ENCODE data around the gene ARHGAP22. TPM values are rescaled to one million over a fixed set of nuclear protein-coding genes. Genes with fewer than 3 reads are reported as not detected.

ARHGAP22 gene
- total and polyA plus RNA-seq, 2 donors (not counting 1 experiment from before 2014, with no cell fraction given), result 10.4 to 75.5 TPM

DNA sequence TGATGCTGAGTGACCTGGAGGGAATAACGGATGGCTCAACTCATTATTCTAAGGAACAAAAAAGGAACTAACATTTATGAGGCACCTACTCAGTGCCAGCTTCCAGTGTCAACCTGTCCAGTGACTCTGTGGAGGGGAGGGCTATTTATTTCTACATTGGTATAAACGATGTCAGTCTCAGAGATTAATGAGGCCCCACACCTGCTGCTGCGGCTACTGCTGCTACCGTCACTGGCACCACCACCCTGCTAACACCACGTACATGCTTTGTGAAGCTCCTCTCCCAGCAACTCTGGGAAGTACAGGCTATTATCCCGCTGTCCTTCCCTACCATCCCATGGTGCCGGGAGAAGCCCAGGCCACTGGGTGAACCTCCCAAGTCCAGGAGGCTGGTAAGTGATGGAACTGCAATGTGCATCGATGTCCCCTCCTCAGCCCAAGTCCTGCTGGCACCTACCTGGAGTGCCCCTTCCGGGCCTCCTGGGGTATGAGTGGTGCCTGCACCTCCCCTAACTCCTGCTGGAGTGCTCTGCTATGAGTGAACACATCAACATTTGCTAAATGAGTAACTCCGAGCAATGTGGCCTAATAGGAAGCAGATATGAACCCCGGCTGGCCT is 101.5 kb downstream of the ARHGAP22 start:
- Histone ChIP-seq H2AFZ (ENCODE audit: low read length) (no peak overlapping the region), H3K4me1 (ENCODE audit: control insufficient read depth, extremely low read depth, insufficient read depth, low read length) (peaks cover 11% of the 10 kb centered on the region), H3K4me3 (replicated peaks in 1 of 4; ENCODE audit: control extremely low read depth in 1 of 4, insufficient read depth in 1 of 4, low read depth in 3 of 4, low read length in 4 of 4) (no peak overlapping the region), H3K36me3 (ENCODE audit: control insufficient read depth, insufficient read depth, low read length) (peaks cover 5% of the 10 kb centered on the region), H3K9ac (ENCODE audit: insufficient read depth, low read length) (no peak overlapping the region), H3K27me3 (ENCODE audit: control insufficient read depth, insufficient read depth, low read length) (no peaks in the 10 kb centered on the region), H4K20me1 (ENCODE audit: control insufficient read depth, extremely low read depth, insufficient read depth, low read length) (no peaks in the 10 kb centered on the region), H3K9me3 (ENCODE audit: control insufficient read depth, insufficient read depth, low read depth, low read length) (no peaks in the 10 kb centered on the region), H3K27ac (ENCODE audit: insufficient read depth, low read length) (no peak overlapping the region), H3K4me2 (ENCODE audit: extremely low read depth, insufficient read depth, low read length) (no peak overlapping the region), H3K79me2 (ENCODE audit: control insufficient read depth, insufficient read depth, low read length) (peaks cover 75% of the 10 kb centered on the region)
- TF ChIP-seq EZH2 (IDR thresholded peaks at IDR 0.05; ENCODE audit: low read length, missing control alignments), result no peak
- no peak for TF ChIP-seq CTCF (conservative IDR thresholded peaks at IDR 0.05 in 1 of 2, IDR thresholded peaks at IDR 0.05 in 1 of 2; ENCODE audit: low read depth in 1 of 2, low read length in 2 of 2)
- no peak for DNase-seq (ENCODE audit: low read depth in 2 of 2)

DNA sequence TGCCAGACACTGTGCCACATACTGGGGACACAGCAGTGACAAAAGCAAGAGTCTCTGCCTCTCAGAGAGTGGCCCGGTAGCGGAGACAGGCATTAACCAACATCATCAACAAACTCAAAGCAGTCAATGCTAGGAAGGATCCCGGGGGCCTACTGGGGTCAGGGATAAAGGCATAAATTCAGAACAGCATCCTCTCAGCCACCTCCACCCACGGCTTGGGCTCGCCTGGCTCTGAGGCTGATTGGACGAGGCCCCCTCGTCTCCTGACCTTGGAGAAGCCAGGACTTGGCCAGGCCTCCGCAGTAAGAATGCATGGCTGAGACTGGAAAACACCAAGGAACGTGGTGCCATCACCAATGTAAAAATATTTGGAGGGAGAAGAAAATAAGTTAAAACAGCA is 102.1 kb downstream of the ARHGAP22 start:
- DNase-seq (ENCODE audit: low read depth in 2 of 2), result no peak
- H3K4me2 ChIP-seq (ENCODE audit: extremely low read depth, insufficient read depth, low read length), result no peak overlapping the region
- H3K36me3 ChIP-seq (ENCODE audit: control insufficient read depth, insufficient read depth, low read length), result peaks cover 5% of the 10 kb centered on the region
- TF ChIP-seq CTCF (conservative IDR thresholded peaks at IDR 0.05 in 1 of 2, IDR thresholded peaks at IDR 0.05 in 1 of 2; ENCODE audit: low read depth in 1 of 2, low read length in 2 of 2) (no peak), EZH2 (IDR thresholded peaks at IDR 0.05; ENCODE audit: low read length, missing control alignments) (no peak)
- H3K9ac ChIP-seq (ENCODE audit: insufficient read depth, low read length), result no peak overlapping the region
- H2AFZ ChIP-seq (ENCODE audit: low read length), result no peak overlapping the region
- H3K4me3 ChIP-seq (replicated peaks in 1 of 4; ENCODE audit: control extremely low read depth in 1 of 4, insufficient read depth in 1 of 4, low read depth in 3 of 4, low read length in 4 of 4), result no peak overlapping the region
- no peak overlapping the region for H3K27ac ChIP-seq (ENCODE audit: insufficient read depth, low read length)
- no peaks in the 10 kb centered on the region for H4K20me1 ChIP-seq (ENCODE audit: control insufficient read depth, extremely low read depth, insufficient read depth, low read length)
- H3K79me2 ChIP-seq (ENCODE audit: control insufficient read depth, insufficient read depth, low read length), result peaks cover 75% of the 10 kb centered on the region
- H3K9me3 ChIP-seq (ENCODE audit: control insufficient read depth, insufficient read depth, low read depth, low read length), result no peaks in the 10 kb centered on the region
- H3K4me1 ChIP-seq (ENCODE audit: control insufficient read depth, extremely low read depth, insufficient read depth, low read length), result peaks cover 11% of the 10 kb centered on the region
- no peaks in the 10 kb centered on the region for H3K27me3 ChIP-seq (ENCODE audit: control insufficient read depth, insufficient read depth, low read length)

GRCh38 chr10:48501787-48502771 is 102.8 kb downstream of the ARHGAP22 start:
- no peak for TF ChIP-seq EZH2 (IDR thresholded peaks at IDR 0.05; ENCODE audit: low read length, missing control alignments)
- no peak for TF ChIP-seq CTCF (conservative IDR thresholded peaks at IDR 0.05 in 1 of 2, IDR thresholded peaks at IDR 0.05 in 1 of 2; ENCODE audit: low read depth in 1 of 2, low read length in 2 of 2)
- Histone ChIP-seq H3K9ac (ENCODE audit: insufficient read depth, low read length) (no peak overlapping the region), H3K9me3 (ENCODE audit: control insufficient read depth, insufficient read depth, low read depth, low read length) (no peaks in the 10 kb centered on the region), H3K79me2 (ENCODE audit: control insufficient read depth, insufficient read depth, low read length) (peaks cover 74% of the 10 kb centered on the region), H4K20me1 (ENCODE audit: control insufficient read depth, extremely low read depth, insufficient read depth, low read length) (no peaks in the 10 kb centered on the region), H3K36me3 (ENCODE audit: control insufficient read depth, insufficient read depth, low read length) (peaks cover 5% of the 10 kb centered on the region), H2AFZ (ENCODE audit: low read length) (no peak overlapping the region), H3K4me2 (ENCODE audit: extremely low read depth, insufficient read depth, low read length) (no peak overlapping the region), H3K4me1 (ENCODE audit: control insufficient read depth, extremely low read depth, insufficient read depth, low read length) (peaks cover 15% of the 10 kb centered on the region), H3K4me3 (replicated peaks in 1 of 4; ENCODE audit: control extremely low read depth in 1 of 4, insufficient read depth in 1 of 4, low read depth in 3 of 4, low read length in 4 of 4) (no peak overlapping the region), H3K27ac (ENCODE audit: insufficient read depth, low read length) (peak overlapping the region; percentile 28), H3K27me3 (ENCODE audit: control insufficient read depth, insufficient read depth, low read length) (no peaks in the 10 kb centered on the region)
- peak in 1 of 2 donors; percentile 30 for DNase-seq (ENCODE audit: low read depth in 2 of 2)
